Epithelial cell of proximal tubule (primary cell): ENCODE measurements around the gene SEC22C. TPM values are rescaled to one million over a fixed set of nuclear protein-coding genes. Genes with fewer than 3 reads are reported as not detected.

Experiments used
- DNase-seq: peaks from one replicate; pipeline ENCODE4 v3.0.0-alpha.2; 2011; ENCODE audit warnings: low read depth
- H3K4me3 ChIP-seq: 2 replicates; pipeline ENCODE4 v1.5.1; 2011; ENCODE audit warnings: low read depth, mild to moderate bottlenecking, low read length
- CTCF ChIP-seq: conservative IDR thresholded peaks from 2 replicates; pipeline ENCODE4 v1.5.1; 2012; ENCODE audit warnings: low read depth, mild to moderate bottlenecking, low read length
- total RNA-seq: library from RNA; depleted of rRNA; stranded (reverse); fragments of >200 nt; gene quantifications from 2 replicates; pipeline ENCODE4 v1.2.3, GENCODE V29; 2015

Gene SEC22C
- total RNA-seq, 1 donor from 2014 or later = 40.8 TPM

- TF ChIP-seq CTCF = no peak
- no peak for DNase-seq
- H3K4me3 ChIP-seq = no peak overlapping the region
Observed at GRCh38 chr3:42498791-42499477, 82.8 kb downstream of the SEC22C start.

- no peak overlapping the region for H3K4me3 ChIP-seq
- no peak for DNase-seq
- no peak for TF ChIP-seq CTCF
Observed at GRCh38 chr3:42498034-42498433, 83.7 kb downstream of the SEC22C start.

Other genes with a start within 250 kb of the SEC22C start
- gene LYZL4, start 171.4 kb downstream of the SEC22C start, total RNA-seq = not detected in 2 replicates
- 0.43 TPM in 1 of 2 replicates, not detected in the other for gene VIPR1, start 79.3 kb downstream of the SEC22C start, total RNA-seq
- gene SS18L2, start 8.9 kb upstream of the SEC22C start, total RNA-seq = 26.9 and 31.5 TPM in 2 replicates
- gene NKTR, start 18.7 kb upstream of the SEC22C start, total RNA-seq = 18.2 and 24.3 TPM in 2 replicates
- 5.6 and 6.2 TPM in 2 replicates for gene ZBTB47, start 71.7 kb upstream of the SEC22C start, total RNA-seq
- gene KLHL40, start 103.6 kb upstream of the SEC22C start, total RNA-seq = not detected in 2 replicates
- not detected in 2 replicates for gene HHATL, start 120.8 kb upstream of the SEC22C start, total RNA-seq
- 0.65 and 1.7 TPM in 2 replicates for gene CCDC13, start 191.3 kb upstream of the SEC22C start, total RNA-seq
- gene HIGD1A, start 222.5 kb upstream of the SEC22C start, total RNA-seq = 246 and 247 TPM in 2 replicates
- 2.8 and 6.1 TPM in 2 replicates for gene ACKR2, start 227.5 kb upstream of the SEC22C start, total RNA-seq